ENCODE data around the gene PRKAG2.
"Not testable (repeated sequence)": the region's sequence is repeated elsewhere in the genome, so short reads cannot be mapped to it uniquely, and the experiment has no call there.

The PRKAG2 gene

DNA sequence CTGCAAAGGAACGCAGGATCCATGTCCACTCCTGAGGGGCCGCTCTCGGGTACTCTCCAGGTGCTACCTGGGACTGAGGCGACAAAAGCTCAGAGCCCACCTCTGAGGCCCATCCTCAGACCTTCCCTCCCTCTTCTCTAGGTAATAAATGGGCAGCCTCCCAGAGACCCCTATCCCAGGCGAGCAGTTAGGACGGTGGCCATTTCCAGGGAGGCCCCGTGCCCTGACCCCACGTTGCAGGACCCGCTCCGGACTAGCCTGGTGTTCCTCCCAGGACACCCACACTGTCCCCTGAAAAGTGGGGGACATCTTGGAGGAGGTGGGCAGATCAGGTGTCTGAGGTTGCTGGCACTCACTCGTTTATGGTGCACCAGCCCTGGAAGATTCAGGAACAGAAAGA, 44.3 kb downstream of the PRKAG2 start:
- DNase-seq = no peak

DNA sequence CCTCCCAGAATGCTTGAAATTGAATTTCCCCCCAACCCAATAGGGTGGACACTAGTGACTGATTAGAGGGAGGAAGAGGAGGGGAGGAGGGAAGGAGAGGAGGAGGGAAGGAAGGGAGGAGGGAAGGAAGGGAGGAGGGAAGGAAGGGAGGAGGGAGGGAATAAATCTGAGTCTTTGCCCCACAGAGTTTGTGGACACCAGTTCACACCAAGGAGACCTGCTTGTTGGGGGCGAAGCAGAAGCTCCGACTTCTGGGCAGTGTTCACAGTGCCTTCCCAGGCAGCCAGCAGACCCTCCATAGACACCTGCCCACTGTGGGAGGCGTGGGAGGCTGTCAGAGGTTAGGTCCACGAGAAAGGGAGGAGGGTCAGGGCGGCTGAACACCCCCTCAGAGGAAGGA, 44.8 kb downstream of the PRKAG2 start:
- no peak for DNase-seq

DNA sequence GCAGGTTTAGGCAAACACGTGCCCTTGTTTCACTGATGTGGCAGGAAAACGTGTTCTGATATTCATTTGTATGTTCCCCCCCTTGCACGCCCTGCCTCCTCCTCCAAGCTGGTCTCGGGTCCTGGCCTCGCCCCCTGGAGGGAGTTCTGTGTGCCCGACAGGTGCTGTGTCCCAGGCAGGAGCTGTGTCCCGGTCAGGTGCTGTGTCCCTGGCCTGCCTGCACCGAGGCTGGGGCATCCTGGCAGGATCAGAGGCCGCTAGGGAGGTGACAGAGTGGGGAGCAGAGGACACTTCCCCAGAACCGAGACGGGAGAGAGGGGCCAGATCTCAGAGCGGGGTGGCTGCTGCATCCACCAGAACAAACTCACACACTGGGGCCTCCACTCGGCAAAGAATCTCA, 45.3 kb downstream of the PRKAG2 start:
- DNase-seq = no peak

DNA sequence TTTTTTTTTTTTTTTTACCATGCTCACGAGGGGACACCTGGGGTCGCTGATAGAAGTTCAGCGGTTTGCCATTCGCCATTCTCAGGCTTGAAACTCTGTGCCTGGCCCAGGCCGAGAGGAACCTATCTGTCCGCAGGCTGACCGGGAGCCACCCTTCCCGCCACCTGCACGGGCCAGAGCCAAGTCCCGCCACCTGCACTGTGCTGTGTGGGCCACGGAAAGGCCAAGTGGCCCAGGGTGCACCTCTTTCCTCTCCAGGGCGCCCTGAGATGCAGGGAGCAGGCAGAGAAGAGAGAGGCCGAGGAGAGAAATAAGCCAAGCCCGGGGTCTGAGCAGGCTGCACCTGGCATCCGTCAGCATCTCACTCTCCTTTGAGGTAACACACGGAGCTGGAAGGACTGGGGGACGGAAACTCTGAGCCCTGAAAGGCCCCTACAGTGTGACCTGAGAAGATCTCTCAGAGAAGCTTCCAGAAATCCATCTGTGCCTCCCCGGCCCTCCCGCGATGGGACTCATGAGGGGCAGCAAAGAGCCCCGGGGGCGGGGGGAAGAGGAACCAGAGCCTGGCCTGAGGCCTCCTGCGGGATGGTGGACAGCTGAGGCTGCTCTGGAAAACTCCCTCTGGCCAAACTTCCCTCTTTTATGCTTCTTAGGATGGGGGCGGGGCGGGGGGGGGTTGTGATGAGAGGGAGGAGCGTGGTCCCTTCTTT, 46.6 kb downstream of the PRKAG2 start:
- DNase-seq = no peak

DNA sequence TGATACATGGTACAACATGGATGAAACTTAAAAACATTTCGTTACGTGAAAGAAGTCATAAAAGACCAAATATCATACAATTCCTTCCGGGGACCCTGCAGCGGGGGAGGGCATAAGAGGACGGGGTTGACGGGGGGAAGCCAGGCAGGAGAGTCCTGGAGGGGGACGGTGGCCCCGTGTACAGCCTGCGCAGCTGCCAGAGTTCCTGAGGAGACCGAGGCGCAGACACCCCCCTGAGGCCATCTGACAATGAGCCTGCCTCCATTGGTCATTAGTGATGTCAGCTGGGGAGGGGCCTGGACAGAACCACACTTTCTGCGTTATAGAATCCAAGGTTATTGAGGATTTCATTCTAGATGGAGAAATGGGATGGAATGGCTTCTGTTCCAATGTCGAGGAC, 47.2 kb downstream of the PRKAG2 start:
- no peak for DNase-seq

DNA sequence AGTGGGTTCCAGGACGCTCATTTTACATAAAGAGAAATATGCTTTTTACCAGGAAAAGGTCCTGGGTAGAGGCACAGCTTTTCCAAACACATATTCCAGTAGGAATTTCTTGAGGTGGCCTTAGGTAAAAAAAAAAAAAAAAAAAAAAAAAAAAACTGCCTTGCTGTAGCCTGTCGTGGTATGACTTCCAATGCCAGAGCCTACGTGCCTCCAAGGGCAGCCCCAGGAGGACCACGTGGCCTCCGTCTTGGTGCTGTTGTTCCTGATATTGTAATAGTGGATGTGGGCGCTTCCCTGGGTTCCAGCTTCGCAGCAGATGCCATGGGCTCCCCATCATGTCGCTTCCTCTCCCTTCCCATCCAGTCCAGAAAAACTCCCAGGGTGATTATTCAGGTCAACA, 49.3 kb downstream of the PRKAG2 start:
- no peak for DNase-seq

DNA sequence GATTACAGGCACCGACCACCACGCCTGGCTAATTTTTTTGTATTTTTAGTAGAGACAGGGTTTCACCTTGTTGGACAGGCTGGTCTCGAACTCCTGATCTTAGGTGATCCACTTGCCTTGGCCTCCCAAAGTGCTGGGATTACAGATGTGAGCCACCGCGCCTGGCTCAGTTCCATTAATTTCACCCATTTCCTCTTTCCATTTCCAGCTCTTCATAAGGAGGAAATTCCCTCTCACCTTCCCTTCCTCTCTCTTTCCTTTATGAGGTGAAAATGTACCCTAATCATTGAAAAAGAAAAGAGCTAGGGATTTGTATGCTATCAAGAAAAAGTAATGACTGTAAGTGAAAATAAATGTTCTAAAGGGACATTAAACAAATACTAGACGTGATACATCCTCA, 50.6 kb downstream of the PRKAG2 start:
- DNase-seq = not testable (repeated sequence)

DNA sequence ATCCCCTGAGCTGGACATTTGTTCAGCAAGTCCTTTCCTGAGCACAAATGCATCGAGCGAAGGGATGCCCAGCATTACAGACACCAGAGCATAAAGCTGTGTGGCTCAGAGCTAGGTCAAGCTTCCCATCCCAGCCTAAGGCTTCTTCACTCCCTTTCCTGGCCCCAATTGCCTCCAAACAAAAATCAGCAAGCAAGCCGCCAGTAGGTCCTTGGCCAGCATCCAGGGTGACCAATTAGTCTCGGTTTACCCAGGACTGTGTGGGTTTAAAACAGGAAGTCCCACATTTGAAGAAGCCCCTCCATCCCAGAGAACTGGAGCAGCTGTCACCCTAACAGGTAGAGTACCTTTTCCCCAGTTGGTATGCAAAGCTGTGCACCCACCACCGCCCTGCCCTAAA, 51.2 kb downstream of the PRKAG2 start:
- no peak for DNase-seq

DNA sequence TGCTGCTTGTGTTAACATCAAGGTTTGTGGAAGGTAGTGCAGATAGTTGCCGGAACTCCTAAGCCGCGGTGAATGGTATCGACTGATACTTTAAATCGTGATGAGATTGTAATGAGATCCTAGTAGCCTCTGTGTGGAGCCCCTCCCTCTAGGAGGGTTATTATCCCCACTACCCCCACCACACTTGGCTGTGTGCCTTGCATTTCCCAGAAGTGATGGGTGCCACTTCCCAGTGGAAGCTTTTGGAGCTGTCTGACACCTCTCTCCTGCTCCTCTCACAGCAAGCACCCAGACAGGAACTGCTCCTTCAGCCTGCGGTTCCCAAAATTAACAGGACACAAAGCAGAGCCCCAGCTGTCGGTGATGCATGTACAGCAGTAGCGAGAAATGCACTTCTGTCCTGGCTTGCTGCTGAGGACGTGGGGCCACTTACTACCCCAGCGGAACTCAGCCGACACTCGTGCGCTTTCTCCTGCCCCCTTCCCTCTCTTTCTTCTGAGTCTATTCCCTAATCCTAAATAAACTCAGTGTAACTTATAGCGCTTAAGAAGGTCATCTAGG, 52.5 kb downstream of the PRKAG2 start:
- no peak for DNase-seq

DNA sequence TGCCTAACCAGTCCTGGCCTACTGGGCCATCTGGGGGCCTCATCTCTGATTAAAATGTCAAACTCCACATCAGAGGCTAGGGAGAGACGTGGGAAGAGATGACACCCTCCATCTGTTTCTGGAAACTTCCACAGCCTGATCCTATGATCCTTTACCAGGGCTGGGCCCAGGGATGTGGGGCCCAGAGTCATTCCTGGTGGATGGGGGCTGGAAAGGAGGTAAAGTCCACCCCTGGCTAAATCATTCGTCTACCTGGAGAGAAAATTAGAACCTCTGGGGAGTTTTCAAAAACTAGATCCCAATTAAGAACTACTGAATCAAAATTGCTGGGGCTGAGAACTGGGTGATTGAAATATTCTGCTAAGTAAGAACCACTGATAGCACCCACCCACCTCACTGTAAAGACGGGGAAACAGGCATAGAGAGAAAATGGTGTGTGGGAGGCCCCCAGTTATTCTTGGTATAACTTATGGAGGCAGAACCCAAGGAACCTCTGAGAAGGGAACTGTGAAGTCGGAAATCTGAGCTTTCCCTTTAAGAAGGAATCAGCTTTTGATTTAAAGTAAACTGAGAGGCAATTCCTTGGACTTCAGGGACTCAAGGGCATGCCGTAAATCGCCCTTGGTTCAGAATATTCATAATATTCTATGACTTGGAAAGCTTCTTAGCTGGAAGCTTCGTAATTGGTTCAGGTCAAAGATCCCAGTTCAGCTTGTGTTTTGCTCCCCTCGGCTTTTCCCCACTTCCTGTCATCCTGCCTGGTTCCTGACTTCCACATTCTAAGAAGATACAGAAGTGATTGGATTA, 53.1 kb downstream of the PRKAG2 start:
- DNase-seq = no peak

DNA sequence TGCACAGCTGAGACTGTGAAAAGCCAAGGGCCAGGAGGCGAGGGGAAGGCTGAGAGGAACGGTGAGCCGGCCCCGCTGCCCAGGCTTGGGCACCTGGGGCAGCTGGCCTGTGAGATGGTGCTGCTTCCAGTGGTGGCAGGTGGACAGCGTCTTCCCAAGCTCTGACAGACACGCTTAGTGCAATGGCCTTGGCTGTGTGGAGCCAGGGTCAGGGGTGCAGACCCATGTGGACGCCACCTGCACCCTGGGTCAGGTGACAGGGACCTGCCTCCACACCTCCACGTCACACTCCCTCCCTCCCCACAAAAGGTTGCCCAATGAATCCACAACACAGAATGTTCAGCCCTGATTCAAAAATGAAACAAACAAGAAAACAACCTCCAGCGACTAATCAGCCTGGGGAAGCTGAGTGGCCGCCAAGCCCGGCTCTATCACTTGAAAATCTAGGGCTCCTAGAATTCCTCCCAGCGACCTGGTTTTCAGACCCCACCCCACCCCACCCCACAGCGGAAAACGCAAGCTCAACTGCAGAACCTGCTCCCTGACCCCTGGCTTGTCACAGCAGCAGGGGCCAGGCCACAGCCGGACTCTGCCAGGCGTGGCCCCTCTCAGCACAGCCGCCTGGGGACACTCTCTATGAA, 54.3 kb downstream of the PRKAG2 start:
- DNase-seq = no peak

DNA sequence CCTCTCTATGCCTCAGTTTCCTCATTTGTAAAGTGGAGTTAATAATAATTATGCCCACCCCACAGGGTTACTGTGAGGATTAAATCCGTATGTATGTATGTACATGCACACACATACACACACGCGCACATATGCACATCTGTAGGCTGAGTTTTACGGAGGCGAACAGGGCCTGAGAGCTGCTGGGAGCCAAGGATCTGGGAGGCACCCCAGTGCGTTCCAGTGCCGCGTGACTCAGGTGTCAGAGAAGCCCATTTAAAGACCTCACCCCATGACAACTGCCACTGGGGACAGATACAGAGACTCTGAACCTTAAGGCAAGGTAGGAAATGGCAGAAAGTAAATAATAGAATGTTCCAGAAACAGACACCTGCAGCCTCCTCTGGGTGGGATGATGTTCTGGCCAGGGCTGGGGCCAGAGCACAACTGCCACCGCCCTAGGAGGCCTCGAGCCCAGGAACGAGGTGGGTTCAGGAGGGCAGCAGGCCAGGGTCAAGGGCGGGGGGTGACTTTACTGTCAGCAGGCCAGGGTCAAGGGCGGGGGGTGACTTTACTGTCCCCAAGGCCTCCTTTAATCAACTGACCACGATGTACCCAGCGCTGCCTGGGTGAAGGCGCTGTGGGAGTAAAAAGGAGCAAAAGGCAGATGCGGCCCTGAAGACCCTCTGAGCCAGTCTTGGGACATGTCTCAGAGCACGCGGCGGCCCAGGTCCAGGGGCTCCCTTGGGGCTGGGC, 54.9 kb downstream of the PRKAG2 start:
- DNase-seq = no peak

DNA sequence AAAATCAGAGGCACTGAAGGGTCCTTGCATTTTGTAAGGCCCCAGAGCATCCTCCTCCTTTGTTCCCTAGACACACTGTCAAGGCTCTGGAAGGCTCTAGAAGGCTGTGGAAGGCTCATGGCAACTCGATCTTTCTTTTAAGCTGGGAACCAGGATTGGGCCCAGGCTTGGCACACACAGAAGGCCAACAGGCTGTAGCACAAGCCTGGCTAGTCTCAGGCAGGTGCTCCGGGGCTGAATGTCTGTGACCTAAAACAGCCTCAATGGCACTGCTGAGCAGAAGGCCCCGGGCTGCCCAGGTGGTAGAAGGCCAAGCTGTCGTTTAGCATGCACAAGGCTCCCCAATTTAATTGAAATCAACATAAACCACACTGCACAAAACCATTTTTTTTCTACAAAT, 55.7 kb downstream of the PRKAG2 start:
- no peak for DNase-seq

DNA sequence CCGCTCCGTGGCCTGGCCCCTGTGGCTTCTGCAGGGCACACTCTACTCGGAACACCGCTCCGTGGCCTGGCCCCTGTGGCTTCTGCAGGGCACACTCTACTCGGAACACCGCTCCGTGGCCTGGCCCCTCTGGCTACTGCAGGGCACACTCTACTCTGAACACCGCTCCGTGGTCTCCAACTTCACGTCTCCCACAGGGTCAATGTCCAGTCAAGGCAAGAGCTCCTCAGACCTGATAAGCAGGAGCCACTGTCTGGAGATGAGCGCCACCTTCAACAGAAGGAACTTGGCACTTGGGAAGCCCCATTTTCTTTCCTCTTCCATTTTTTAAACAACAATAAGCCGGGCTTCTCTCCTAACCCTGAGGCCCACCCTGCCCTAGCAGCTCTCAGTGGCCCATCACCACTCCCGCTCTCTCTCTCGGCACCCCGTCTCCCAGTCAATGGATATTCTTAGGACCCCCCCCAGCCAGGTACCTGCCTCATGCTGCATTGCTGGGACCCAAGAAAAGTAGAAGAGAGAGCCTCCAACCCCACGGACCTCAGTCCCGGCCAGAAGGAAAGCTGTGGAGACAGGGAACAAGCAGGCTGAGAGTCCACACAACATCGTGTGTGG, 56.3 kb downstream of the PRKAG2 start:
- DNase-seq = no peak

DNA sequence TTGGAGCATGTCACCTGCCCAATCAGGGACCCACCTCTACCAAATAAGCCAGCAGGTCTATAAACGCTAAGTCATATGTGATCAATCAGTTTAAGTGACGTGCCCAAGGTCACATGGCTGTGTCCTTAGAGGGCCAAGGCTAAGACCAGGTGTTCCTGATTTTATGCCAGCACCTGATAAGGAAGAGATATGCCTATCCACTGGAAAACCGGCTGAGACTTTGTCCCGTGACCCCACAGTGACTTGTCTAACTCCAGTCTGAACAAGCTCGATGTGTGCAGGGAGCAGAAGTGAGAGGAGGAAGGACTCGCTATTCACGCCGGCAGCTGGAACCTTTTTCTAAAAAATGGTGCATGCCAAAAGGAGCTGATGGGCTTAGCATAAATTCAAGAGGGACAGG, 57.0 kb downstream of the PRKAG2 start:
- no peak for DNase-seq

DNA sequence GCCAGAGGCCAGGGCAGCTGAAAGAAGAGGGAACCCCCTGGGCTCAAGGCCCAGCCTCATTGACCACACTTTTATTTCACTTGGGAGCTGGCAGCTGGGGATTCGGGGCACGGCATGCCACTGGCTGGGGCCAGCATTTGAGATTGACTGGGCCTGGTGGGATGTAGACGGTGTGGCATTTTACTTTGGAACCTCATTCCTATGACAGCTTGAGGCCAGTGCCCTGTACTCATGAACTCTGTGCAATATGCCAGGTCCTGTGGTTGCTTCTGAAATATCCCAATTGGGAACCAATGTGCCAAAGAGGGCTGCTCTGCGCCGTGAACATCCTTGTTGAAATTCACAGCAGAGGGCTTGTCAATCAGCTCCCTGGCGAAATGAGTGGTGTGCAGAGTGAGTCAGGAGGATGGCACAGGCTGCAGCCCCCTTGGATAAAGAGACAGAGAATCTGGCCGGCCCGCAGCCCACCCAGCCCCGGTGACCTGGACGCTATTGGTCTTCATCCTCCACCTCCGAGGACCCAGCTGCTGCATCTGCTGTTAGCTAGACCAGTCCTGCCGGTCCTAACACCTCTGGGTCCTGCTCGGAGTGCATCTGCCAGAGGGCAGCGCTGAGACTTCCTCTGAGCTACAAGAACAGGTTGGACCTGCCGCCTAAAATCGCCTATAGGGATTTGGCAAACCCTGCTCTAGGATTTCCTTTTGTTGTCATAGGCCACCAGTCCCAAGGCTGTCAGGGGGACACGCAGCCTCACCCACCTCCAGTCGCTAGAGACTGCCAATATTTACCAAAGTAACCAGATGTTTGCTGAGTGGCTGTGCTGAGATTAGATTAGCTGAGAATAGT, 58.0 kb downstream of the PRKAG2 start:
- DNase-seq = no peak

DNA sequence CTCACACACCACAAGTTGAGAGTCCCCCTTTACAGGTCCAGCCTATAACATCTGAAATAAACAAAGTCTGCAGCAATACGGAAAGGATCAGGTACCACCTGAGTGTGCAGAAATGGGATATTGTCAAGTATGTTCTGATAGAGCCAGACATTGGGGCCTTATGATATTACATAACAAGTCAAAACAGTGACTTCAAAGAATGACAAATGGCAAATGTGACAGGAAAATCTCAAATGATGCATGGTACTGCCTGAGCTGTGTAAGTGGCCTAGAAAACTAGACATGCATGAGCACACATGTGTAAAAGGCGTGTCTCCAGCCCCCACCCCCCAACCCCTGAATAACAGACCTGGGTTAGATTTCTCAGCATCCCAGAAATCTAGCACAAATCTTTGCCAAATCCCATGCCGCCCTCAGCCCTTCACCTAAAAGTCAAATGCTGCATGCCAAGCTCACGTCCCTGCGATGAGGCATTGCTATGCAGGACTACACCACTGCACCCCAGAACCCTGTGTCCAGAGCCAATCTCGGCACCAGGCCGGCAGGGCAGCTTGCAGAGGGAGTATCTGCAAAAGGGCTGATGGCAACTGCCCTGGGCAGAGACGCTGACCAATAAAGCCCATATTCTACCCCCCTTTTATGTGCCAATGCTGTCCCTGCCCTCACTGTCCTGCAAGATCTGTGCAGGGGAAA, 58.8 kb downstream of the PRKAG2 start:
- DNase-seq = no peak

DNA sequence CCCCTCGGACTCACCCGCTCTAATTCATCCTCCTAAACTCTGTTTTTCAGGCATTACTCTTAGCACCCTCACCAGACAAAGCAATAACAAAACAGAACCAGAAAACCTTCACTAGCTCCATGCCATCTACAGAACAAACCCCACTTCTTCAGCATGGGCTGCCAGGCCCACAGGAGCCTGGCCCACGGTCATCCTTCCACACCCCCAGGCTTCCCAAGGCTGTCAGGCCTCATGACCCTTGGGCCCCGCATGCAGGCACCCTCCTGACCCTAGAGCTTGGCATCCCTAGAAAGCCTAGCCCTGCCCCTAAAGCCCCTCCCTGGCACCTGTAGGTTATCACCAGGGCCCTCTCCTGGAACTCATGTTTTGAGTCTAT, 59.6 kb downstream of the PRKAG2 start:
- DNase-seq = no peak

DNA sequence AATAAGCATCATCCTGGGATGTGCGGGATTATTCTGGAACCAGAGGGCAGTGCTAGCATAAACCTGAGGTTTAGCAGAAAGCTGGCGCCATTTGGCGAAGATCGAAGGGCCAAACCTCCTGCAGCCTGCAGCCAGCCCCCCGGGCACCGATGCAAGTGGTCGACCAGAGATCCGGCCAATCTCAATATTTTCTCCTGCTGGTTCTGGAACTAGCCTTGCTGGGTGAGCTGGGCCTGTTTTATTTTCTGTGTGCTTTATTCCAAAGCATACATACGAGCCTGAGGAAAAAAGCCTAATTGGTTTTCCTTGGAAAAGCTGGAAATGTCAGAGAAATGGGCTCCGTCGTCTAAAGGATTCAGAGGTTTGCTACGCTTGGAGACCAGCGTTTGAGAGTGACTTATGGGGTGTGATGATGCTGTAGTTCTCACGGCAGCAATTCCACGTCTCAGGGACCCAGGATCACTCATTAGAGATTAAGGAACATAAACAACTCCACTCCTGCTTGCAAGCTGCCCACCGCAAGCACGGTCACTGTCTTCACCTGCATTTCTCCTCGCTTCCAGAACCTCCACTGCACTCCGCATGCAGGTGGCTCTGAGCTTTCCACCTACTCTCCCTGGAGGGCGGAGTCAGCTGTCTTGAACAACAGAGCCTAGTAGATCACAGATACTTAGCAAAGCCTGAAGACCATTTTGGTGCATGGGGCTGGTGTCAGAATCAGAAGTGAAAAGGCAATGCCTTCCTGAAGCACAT, 60.2 kb downstream of the PRKAG2 start:
- no peak for DNase-seq

DNA sequence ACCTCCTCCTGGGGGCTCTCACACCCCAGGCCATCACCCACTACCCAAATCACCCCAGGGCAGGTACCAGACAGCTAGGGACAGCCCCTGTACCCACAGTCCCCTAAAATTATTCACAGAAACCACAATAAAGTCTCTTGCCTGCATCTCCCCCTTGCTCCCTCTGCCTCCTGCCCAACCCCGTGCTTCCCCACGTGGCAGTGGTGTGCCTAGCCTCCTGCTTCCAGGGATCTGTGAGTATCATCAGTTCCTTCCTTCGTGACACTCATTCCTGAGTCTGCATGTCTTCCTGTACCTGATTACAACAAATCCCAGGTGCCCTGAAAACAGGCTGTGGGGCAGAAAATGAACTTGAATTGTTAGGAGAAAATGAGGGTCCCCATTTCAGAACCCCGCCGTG, 61.5 kb downstream of the PRKAG2 start:
- no peak for DNase-seq
